Activated B cell treated with CpG ODN at 0.5 μM for 24 hours (primary cell): ENCODE measurements around the gene DCXR. TPM values are rescaled to one million over a fixed set of nuclear protein-coding genes. Genes with fewer than 3 reads are reported as not detected.

Source experiments
- ATAC-seq: fragments of 200-7000 bp; cut with Tn5 transposase; one replicate; pipeline ENCODE4 v1.10.0; 2021; ENCODE audit warnings: low read depth, mild to moderate bottlenecking, moderate library complexity
- CTCF ChIA-PET: fragments of 350-600 bp; sonication (Branson Sonifier 250); formaldehyde crosslinking; loops from one replicate; lab custom pipeline; 2021; ENCODE audit warnings: antibody characterized with exemption; lab: Charles Lee
- POLR2A ChIA-PET: fragments of 350-600 bp; sonication (Branson Sonifier 250); formaldehyde crosslinking; loops from one replicate; lab custom pipeline; 2021; ENCODE audit warnings: antibody characterized with exemption; lab: Charles Lee
- DNase-seq: peaks from one replicate; pipeline ENCODE4 v3.0.0; 2022
- H3K27ac Mint-ChIP-seq: one replicate; pipeline ENCODE4 v1.8.0; 2020; ENCODE audit warnings: mixed read lengths
- H3K27me3 Mint-ChIP-seq: one replicate; pipeline ENCODE4 v1.8.0; 2021; ENCODE audit warnings: mixed read lengths
- H3K36me3 Mint-ChIP-seq: one replicate; pipeline ENCODE4 v1.8.0; 2021; ENCODE audit warnings: low read depth, mixed read lengths
- H3K4me1 Mint-ChIP-seq: one replicate; pipeline ENCODE4 v1.8.0; 2021; ENCODE audit warnings: mixed read lengths
- H3K4me3 Mint-ChIP-seq: one replicate; pipeline ENCODE4 v1.8.0; 2020; ENCODE audit warnings: mild to moderate bottlenecking, mixed read lengths
- H3K9me3 Mint-ChIP-seq: one replicate; pipeline ENCODE4 v1.8.0; 2020; ENCODE audit warnings: mixed read lengths
- CTCF ChIP-seq: fragments of 200-600 bp; IDR thresholded peaks from one replicate; pipeline ENCODE4 v1.8.0; 2022; ENCODE audit warnings: antibody characterized with exemption, mild to moderate bottlenecking
- intact Hi-C: fragments of 100-400 bp; cut with micrococcal nuclease; formaldehyde crosslinking; loops from one replicate; pipeline ENCODE4 v1.15.1; 2024
- total RNA-seq: library from RNA; stranded (reverse); gene quantifications from 2 replicates; pipeline ENCODE4 v1.2.3, GENCODE V29; 2022

Gene DCXR
- total RNA-seq, 1 donor from 2014 or later = 84.3 TPM

- Mint-ChIP-seq H3K4me1 (peaks cover 2% of the 10 kb centered on the region), H3K27me3 (no peaks in the 10 kb centered on the region), H3K4me3 (no peak overlapping the region), H3K27ac (no peak overlapping the region), H3K36me3 (peaks cover 54% of the 10 kb centered on the region), H3K9me3 (no peaks in the 10 kb centered on the region)
- CTCF ChIA-PET = no interaction called here
- no peak for ATAC-seq
- POLR2A ChIA-PET = no interaction called here
- no peak for DNase-seq
- intact Hi-C loops = no loop called here
- no peak for TF ChIP-seq CTCF
These were observed 20.8 kb upstream of the DCXR start for GRCh38 chr17:82058230-82058854.

DNA sequence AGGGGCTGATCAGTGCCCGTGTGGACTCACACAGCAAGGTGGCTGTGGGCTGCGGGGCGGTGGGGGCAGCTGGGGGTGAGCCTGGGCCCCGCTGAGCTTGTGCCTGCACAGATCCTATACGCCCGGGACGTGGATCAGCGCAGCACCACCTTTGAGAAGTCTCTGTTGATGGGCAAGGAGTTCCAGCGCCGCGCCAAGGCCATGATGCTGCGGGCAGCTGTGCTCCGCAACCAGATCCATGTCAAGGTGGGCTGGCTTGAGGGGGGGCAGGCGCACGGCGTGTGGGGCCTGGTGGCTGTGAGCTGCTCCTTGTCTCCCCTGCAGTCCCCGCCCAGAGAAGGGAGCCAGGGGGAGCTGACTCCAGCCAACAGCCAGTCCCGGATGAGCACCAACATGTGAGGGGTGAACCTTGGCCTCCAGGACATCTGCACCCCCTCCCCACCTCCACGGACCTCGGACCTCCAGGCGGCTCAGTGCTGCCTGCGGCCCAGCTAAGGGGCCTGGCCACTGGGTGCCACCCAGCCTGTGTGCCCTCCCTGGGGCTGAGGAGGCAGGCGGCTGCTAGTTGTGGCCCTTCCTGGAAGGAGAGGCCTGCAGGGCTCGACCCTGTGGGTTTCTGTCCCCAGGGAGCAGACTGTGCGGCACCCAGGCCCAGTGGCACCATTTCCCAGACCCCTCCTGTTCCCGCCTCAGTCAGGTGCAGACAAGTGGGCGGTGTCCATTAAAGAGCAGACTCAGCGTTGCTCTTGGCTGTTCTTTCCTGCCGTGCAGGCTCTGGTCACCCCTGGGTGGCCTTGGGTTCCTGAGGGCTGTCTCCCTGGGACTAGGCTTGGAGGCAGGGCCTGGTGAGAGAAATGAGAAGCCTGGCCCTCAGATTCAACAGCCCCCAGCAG lies 19.5 kb upstream of the DCXR start:
- ChIA-PET POLR2A (interaction anchor here (0.6 kb wide), 1 partner anchor 27 kb away, joined by 3 read pairs; no protein-coding TSS in a partner anchor), CTCF (no interaction called here)
- Mint-ChIP-seq H3K4me1 (peaks cover 9% of the 10 kb centered on the region), H3K36me3 (peaks cover 50% of the 10 kb centered on the region), H3K27ac (no peak overlapping the region), H3K27me3 (no peaks in the 10 kb centered on the region), H3K4me3 (no peak overlapping the region), H3K9me3 (no peaks in the 10 kb centered on the region)
- ATAC-seq (no peak), DNase-seq (no peak)
- intact Hi-C loops = no loop called here
- no peak for TF ChIP-seq CTCF

DNA sequence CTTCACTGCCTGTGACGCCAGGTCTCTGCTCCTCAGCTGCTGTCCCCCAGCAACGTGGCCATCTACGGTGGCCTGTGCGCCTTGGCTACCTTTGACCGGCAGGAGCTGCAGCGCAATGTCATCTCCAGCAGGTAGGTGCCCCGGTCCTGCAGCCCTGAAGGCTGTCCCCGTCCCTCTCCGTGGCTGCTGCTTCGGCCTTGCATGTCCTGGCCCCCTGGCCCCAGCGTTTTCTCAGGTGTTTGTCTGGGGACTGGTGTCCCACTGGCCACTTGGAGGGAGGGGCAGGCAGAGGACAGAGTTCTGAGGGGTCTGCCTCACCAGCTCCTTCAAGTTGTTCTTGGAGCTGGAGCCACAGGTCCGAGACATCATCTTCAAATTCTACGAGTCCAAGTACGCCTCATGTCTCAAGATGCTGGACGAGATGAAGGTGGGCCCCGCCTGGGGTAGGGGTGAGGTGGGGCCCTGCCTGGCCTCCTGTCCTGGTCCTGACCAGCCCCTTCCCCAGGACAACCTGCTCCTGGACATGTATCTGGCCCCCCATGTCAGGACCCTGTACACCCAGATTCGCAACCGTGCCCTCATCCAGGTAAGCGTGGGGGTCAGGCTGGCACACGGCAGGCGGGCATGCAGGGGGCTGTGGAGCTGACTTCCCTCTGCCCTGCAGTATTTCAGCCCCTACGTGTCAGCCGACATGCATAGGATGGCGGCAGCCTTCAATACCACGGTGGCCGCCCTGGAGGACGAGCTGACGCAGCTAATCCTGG lies 18.6 kb upstream of the DCXR start:
- Mint-ChIP-seq H3K36me3 (peaks cover 46% of the 10 kb centered on the region), H3K27ac (no peak overlapping the region), H3K4me3 (no peak overlapping the region), H3K4me1 (peaks cover 9% of the 10 kb centered on the region), H3K27me3 (no peaks in the 10 kb centered on the region), H3K9me3 (no peaks in the 10 kb centered on the region)
- intact Hi-C loops = no loop called here
- POLR2A ChIA-PET = interaction anchor here (0.6 to 0.7 kb wide), 2 partner anchors 11 to 26 kb away, joined by 3 read pairs; no protein-coding TSS in a partner anchor
- DNase-seq (no peak), ATAC-seq (no peak)
- CTCF ChIA-PET = no interaction called here
- no peak for TF ChIP-seq CTCF

DNA sequence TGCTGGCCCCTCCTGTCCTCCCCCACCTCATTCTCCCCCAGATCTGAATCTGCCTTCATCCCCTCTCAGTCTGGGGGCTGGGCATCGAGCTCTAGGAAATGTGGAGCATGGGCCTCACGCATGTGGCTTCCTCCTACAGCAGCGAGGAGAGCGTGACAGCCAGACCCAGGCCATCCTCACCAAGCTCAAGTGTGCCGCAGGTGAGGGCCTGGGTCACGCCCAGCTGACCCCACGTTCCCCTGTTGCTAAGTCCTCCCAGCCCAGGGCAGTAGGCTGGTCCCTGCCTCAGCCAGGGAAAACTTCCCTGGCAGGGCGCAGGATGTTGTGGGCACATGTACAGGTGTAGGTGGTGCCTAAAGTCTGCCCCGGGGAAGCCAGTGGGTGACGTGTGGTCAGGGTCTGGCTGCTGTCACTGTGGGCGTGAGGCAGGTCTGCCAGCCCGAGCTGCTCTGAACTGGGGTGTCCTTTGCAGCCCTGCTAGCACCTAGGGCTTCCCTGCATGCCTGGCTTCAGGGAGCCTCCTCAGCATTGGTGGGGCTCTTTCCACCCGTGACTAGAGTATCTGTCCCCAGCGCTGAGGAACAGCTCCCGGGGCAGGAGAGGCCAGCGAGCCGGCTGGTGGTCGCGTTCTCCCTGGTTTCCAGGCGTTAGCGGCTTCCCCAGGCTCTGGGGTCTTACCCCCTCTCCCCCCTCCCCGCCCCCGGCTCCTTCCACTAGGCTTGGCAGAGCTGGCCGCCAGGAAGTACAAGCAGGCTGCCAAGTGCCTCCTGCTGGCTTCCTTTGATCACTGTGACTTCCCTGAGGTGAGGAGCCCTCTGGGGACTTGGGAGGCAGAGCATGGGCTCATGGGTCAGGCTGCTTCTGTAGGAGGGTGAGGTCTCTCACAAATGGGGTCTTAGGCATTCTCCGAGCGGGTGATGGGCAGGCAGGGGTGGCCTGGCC lies 17.8 kb upstream of the DCXR start:
- Mint-ChIP-seq H3K27ac (no peak overlapping the region), H3K4me3 (no peak overlapping the region), H3K27me3 (no peaks in the 10 kb centered on the region), H3K4me1 (peaks cover 15% of the 10 kb centered on the region), H3K9me3 (no peaks in the 10 kb centered on the region), H3K36me3 (peaks cover 42% of the 10 kb centered on the region)
- ChIA-PET CTCF (no interaction called here), POLR2A (interaction anchor here (0.7 to 1.5 kb wide), 3 partner anchors 9 to 11 kb away, joined by 3 to 7 read pairs (median 4); partner anchors contain the start of gene DUS1L)
- DNase-seq (no peak), ATAC-seq (no peak)
- TF ChIP-seq CTCF = no peak
- intact Hi-C loops = no loop called here
